Measurements from ENCODE around the gene TNFRSF13B. TPM values are rescaled to one million over a fixed set of nuclear protein-coding genes. Genes with fewer than 3 reads are reported as not detected.

The TNFRSF13B gene
- total and polyA plus RNA-seq, 7 donors, result not detected

DNA sequence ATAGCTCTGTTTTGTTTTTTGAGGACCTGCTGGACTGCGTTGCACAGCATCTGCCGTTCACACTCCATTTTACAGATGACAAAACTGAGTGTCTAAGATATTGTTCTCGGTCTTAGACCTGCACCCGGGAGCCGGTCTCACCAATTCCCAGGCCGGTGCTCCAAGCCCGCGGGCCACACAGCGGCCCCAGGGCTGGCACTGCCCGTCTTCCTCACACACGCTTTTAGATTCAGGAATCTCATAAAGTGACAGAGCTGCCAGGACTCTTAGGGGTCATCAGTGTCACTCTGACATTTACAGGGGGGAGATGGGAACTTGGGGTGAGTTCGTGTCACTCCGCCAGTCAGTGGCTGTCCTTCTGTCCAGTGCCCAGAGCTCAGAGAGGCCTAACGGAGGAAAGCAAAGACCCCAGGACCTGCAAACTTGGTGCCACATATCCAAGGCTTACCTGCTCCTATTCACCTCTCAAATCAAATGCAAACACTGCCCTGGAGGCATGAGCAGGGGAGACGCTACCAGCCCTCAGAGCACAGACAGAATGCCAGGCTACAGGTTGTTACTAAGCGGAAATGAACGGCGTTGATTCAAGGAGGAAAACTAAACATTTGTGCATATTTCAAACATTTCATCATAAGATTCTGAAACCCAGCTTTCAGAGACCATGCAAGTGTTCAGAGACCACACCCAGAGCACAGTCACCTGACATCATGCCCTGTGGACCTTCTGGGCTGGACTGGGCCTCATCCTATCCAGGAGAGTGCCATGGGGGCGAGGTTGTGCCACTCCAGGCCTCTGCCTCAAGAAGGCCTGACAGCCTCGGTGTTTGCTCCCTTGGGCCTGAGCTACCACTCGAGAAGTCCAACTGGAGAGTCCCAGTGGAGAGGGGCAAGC, 29.5 kb downstream of the TNFRSF13B start:
- intact Hi-C loops (cut with DNase I), result no loop called here
- Histone ChIP-seq H3K9me3 (no peaks in the 10 kb centered on the region), H3K27me3 (ENCODE audit: insufficient read depth in 3 of 3, low read length in 2 of 3) (peaks cover 0 to 6% (median 4%) of the 10 kb centered on the region in 3 donors), H3K27ac (no peak overlapping the region), H3K36me3 (ENCODE audit: insufficient read depth in 1 of 2, low read depth in 1 of 2) (no peaks in the 10 kb centered on the region), H3K4me1 (no peaks in the 10 kb centered on the region), H3K4me3 (no peak overlapping the region)
- WGBS, 3 donors, result 93 to 95% (median 93%) methylated on average over 21 of the region's 21 CpGs
- no peak for DNase-seq
- TF ChIP-seq, protein P1, sequence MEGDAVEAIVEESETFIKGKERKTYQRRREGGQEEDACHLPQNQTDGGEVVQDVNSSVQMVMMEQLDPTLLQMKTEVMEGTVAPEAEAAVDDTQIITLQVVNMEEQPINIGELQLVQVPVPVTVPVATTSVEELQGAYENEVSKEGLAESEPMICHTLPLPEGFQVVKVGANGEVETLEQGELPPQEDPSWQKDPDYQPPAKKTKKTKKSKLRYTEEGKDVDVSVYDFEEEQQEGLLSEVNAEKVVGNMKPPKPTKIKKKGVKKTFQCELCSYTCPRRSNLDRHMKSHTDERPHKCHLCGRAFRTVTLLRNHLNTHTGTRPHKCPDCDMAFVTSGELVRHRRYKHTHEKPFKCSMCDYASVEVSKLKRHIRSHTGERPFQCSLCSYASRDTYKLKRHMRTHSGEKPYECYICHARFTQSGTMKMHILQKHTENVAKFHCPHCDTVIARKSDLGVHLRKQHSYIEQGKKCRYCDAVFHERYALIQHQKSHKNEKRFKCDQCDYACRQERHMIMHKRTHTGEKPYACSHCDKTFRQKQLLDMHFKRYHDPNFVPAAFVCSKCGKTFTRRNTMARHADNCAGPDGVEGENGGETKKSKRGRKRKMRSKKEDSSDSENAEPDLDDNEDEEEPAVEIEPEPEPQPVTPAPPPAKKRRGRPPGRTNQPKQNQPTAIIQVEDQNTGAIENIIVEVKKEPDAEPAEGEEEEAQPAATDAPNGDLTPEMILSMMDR (IDR thresholded peaks at IDR 0.05), result no peak
- no peak for ATAC-seq

DNA sequence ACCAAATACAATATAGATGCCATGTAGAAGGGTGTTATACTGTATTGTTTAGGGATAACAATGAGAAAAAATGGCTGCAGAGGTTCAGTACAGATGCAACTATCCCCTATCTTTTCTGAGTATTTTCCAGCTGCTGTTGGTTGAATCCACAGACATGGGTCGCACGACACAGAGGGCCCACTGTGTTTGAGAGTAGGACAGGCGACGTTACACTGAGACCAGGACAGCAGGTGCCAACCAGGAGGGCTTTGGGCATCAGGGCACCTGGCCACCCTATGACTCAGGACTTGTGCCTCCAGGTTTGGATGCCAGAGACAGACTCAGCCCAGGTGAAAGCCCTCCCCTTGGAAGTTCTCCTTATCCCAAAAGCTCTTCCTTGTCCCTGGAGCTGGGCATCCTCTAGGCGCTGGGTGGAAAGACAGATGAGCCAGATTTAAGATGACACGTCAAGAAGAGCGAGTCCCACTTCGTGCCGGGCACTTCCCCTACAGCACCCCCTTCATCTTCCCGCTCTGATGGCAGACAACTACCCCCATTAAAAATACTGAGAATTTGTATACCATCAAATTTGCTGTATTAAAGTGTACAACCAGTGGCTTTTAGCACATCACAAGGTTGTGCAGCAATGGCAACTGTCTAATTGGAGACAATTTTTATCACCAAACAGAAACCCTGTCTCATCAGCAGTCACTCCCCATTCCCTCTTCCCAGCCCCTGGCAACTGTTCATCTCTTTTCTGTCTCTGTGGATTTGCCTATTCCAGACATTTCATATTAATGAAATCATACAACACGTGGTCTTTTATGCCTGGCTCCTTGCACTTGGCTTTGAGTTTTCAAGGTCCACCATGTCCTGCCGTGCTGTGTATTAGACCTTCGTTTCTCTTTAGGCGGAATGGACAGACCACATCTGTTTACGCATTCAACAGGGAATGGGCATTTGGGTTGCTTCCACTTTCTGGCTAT, 30.6 kb downstream of the TNFRSF13B start:
- Histone ChIP-seq H3K27me3 (ENCODE audit: insufficient read depth in 3 of 3, low read length in 2 of 3) (peaks cover 0 to 6% (median 5%) of the 10 kb centered on the region in 3 donors), H3K9me3 (no peaks in the 10 kb centered on the region), H3K27ac (no peak overlapping the region), H3K4me1 (no peaks in the 10 kb centered on the region), H3K4me3 (no peak overlapping the region), H3K36me3 (ENCODE audit: insufficient read depth in 1 of 2, low read depth in 1 of 2) (no peaks in the 10 kb centered on the region)
- intact Hi-C loops (cut with DNase I), result no loop called here
- WGBS, 3 donors, result 80 to 85% (median 83%) methylated on average over 15 of the region's 15 CpGs
- DNase-seq, result no peak
- TF ChIP-seq, protein P1 (IDR thresholded peaks at IDR 0.05), result no peak
- no peak for ATAC-seq

DNA sequence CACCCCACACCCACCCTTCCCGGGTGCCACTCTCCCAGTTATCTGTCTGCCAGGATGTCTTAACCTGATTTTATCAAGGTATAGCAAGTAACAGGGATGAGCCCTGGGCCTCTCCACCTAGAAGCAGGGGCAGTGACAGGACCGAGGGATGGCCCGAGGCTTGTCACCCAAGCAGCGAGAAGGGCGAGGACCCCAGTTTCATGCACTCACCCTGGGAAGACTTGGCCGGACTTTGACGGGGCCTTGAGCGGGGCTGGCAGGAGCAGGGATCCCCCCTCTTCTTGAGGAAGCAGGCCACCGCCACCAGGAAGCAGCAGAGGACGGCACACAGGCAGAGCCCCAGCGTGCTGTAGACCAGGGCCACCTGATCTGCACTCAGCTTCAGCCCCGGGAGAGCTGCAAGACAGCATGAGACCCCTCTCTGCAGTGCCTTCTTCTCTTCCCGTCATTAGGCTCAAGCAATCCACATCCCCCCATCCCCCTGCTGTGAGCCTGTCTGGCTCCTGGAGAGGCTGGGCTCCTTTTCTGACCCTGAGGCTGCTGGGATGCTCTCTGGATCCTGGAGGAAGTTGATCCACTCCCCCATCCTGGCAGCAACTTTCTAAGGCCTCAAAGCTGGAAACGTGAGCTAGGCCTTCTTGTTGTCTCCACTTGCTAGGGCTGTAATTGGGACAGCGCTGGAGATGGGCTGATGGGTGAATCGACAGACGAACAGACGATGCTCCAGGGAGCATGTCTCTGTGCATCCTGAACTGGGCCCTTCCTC, 31.6 kb downstream of the TNFRSF13B start:
- peaks cover 0 to 6% (median 4%) of the 10 kb centered on the region in 3 donors for H3K27me3 ChIP-seq (ENCODE audit: insufficient read depth in 3 of 3, low read length in 2 of 3)
- TF ChIP-seq, protein P1 (IDR thresholded peaks at IDR 0.05), result no peak
- no peaks in the 10 kb centered on the region for H3K36me3 ChIP-seq (ENCODE audit: insufficient read depth in 1 of 2, low read depth in 1 of 2)
- no peaks in the 10 kb centered on the region for H3K4me1 ChIP-seq
- 77 to 86% (median 80%) methylated on average over 18 of the region's 18 CpGs for WGBS, 3 donors
- H3K9me3 ChIP-seq, result no peaks in the 10 kb centered on the region
- intact Hi-C loops (cut with DNase I), result no loop called here
- H3K27ac ChIP-seq, result no peak overlapping the region
- DNase-seq, result no peak
- no peak for ATAC-seq
- no peak overlapping the region for H3K4me3 ChIP-seq

DNA sequence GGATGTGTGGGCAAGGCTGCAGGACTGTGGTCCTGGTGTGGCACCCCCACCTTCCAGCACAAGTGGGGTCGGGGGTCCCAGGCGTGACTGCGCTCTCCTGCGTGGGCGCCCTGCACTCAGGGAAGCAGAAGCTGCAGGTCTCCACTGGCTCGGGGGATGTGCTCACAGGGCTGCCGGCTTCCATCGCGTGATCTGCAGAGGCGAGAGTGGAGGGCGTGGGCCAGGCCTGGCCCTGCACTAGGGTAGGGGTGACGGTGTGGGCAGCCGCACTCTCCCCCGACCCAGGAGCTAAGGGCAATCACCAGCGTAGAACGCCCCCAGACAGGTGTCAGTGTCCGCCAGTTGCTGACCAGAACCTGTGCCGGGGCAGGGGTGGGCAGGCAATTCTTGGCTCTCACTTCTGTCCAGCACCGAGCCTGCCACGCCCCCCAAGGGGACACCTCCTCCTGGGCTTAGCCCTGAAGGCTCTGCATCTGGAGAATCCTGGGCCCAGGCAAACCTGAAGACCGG, 32.3 kb downstream of the TNFRSF13B start:
- intact Hi-C loops (cut with DNase I), result no loop called here
- ATAC-seq, result no peak
- no peaks in the 10 kb centered on the region for H3K36me3 ChIP-seq (ENCODE audit: insufficient read depth in 1 of 2, low read depth in 1 of 2)
- no peaks in the 10 kb centered on the region for H3K9me3 ChIP-seq
- 82 to 85% (median 84%) methylated on average over 21 of the region's 21 CpGs for WGBS, 3 donors
- no peak overlapping the region for H3K4me3 ChIP-seq
- peaks cover 0 to 6% (median 3%) of the 10 kb centered on the region in 3 donors for H3K27me3 ChIP-seq (ENCODE audit: insufficient read depth in 3 of 3, low read length in 2 of 3)
- TF ChIP-seq, protein P1 (IDR thresholded peaks at IDR 0.05), result no peak
- DNase-seq, result no peak
- no peak overlapping the region for H3K27ac ChIP-seq
- no peaks in the 10 kb centered on the region for H3K4me1 ChIP-seq
